HEK293 (cell line): Measurements from ENCODE around the gene IREB2.

Experiments
- CTCF ChIA-PET: fragments of 350-600 bp; formaldehyde crosslinking; extraction: SDS; loops from one replicate; lab custom pipeline; 2021; ENCODE audit warnings: antibody characterized with exemption; lab: Yijun Ruan, JAX
- POLR2A ChIA-PET: fragments of 300-600 bp; formaldehyde crosslinking; extraction: SDS; loops from one replicate; lab custom pipeline; 2020; ENCODE audit warnings: antibody characterized with exemption, inconsistent platforms; lab: Yijun Ruan, JAX
- H3K27ac ChIP-seq: fragments of 200-500 bp; sonication (Bioruptor generic); 2 replicates; pipeline ENCODE4 v1.5.1; 2014; ENCODE audit warnings: low read depth, low read length, control low read depth, inconsistent platforms; ENCODE audit errors: extremely low read depth
- H3K36me3 ChIP-seq, 2 experiments: fragments of 200-500 bp in 1 of 2; sonication (Bioruptor generic) in 1 of 2; 1 replicate in 1 of 2; 2 replicates in 1 of 2; pipeline ENCODE4 v1.5.1; 2014 to 2017; ENCODE audit warnings: inconsistent platforms in 2 of 2, low read length in 2 of 2; ENCODE audit not compliant: control insufficient read depth in 2 of 2, insufficient read depth in 1 of 2
- H3K4me1 ChIP-seq: fragments of 200-500 bp; sonication (Bioruptor generic); 2 replicates; pipeline ENCODE4 v1.5.1; 2014; ENCODE audit warnings: mild to moderate bottlenecking, low read length, inconsistent platforms; ENCODE audit not compliant: control insufficient read depth, insufficient read depth
- H3K4me3 ChIP-seq: 2 replicates; pipeline ENCODE4 v1.5.1; 2011; ENCODE audit warnings: low read depth, mild to moderate bottlenecking, control low read depth, low read length, moderate library complexity
- H3K9me3 ChIP-seq: fragments of 200-500 bp; sonication (Bioruptor generic); 2 replicates; pipeline ENCODE4 v1.5.1; 2014; ENCODE audit warnings: low read depth, low read length, inconsistent platforms; ENCODE audit not compliant: control insufficient read depth, insufficient read depth
- BCL11A ChIP-seq: fragments of 450-650 bp; formaldehyde crosslinking; IDR thresholded peaks from 2 replicates; pipeline ENCODE4 v1.5.1; 2016; ENCODE audit warnings: low read depth, missing biosample characterization, missing genetic modification characterization
- GFI1B ChIP-seq: fragments of 450-650 bp; formaldehyde crosslinking; IDR thresholded peaks from 2 replicates; pipeline ENCODE4 v1.5.1; 2016; ENCODE audit warnings: missing biosample characterization, missing genetic modification characterization
- HOXD13 ChIP-seq: sonication (generic); formaldehyde crosslinking; IDR thresholded peaks from 2 replicates; pipeline ENCODE4 v1.8.0; 2022; ENCODE audit warnings: missing genetic modification reagents, borderline replicate concordance
- REPIN1 ChIP-seq: fragments of 450-650 bp; formaldehyde crosslinking; IDR thresholded peaks from 2 replicates; pipeline ENCODE4 v1.5.1; 2017; ENCODE audit warnings: missing biosample characterization, missing genetic modification characterization, low read depth
- SCRT1 ChIP-seq: fragments of 450-650 bp; formaldehyde crosslinking; IDR thresholded peaks from 2 replicates; pipeline ENCODE4 v1.5.1; 2016; ENCODE audit warnings: missing biosample characterization, missing genetic modification characterization, borderline replicate concordance
- ZBTB10 ChIP-seq: fragments of 450-650 bp; formaldehyde crosslinking; IDR thresholded peaks from 2 replicates; pipeline ENCODE4 v1.5.1; 2016; ENCODE audit warnings: missing biosample characterization, missing genetic modification characterization
- ZBTB11 ChIP-seq: fragments of 450-650 bp; formaldehyde crosslinking; conservative IDR thresholded peaks from 2 replicates; pipeline ENCODE4 v1.5.1; 2016; ENCODE audit warnings: low read depth, missing biosample characterization, missing genetic modification characterization
- ZBTB17 ChIP-seq: fragments of 450-650 bp; formaldehyde crosslinking; IDR thresholded peaks from 2 replicates; pipeline ENCODE4 v1.5.1; 2016; ENCODE audit warnings: missing biosample characterization, missing genetic modification characterization
- ZBTB48 ChIP-seq: fragments of 450-650 bp; formaldehyde crosslinking; IDR thresholded peaks from 2 replicates; pipeline ENCODE4 v1.5.1; 2016; ENCODE audit warnings: missing biosample characterization, missing genetic modification characterization
- ZIC2 ChIP-seq: fragments of 450-650 bp; formaldehyde crosslinking; IDR thresholded peaks from 2 replicates; pipeline ENCODE4 v1.5.1; 2016; ENCODE audit warnings: missing biosample characterization, missing genetic modification characterization
- ZNF16 ChIP-seq: fragments of 450-650 bp; formaldehyde crosslinking; IDR thresholded peaks from 2 replicates; pipeline ENCODE4 v1.5.1; 2016; ENCODE audit warnings: low read depth, missing biosample characterization, missing genetic modification characterization
- ZNF202 ChIP-seq: fragments of 450-650 bp; formaldehyde crosslinking; IDR thresholded peaks from 2 replicates; pipeline ENCODE4 v1.5.1; 2016; ENCODE audit warnings: missing biosample characterization, missing genetic modification characterization, borderline replicate concordance
- ZNF274 ChIP-seq, 2 experiments: fragments of 200-500 bp in 1 of 2; fragments of 450-650 bp in 1 of 2; sonication (Bioruptor generic) in 1 of 2; formaldehyde crosslinking in 1 of 2; IDR thresholded peaks; 2 replicates each; pipeline versions ENCODE4 v1.5.1 to v1.6.1; 2014 to 2016; ENCODE audit warnings: borderline replicate concordance in 1 of 2, inconsistent platforms in 1 of 2, low read length in 1 of 2, missing biosample characterization in 1 of 2, missing genetic modification characterization in 1 of 2
- ZNF292 ChIP-seq: fragments of 450-650 bp; formaldehyde crosslinking; IDR thresholded peaks from 2 replicates; pipeline ENCODE4 v1.5.1; 2016; ENCODE audit warnings: low read depth, missing biosample characterization, missing genetic modification characterization, borderline replicate concordance
- ZNF335 ChIP-seq: fragments of 450-650 bp; formaldehyde crosslinking; conservative IDR thresholded peaks from 2 replicates; pipeline ENCODE4 v1.5.1; 2016; ENCODE audit warnings: missing biosample characterization, missing genetic modification characterization
- ZNF426 ChIP-seq: fragments of 450-650 bp; formaldehyde crosslinking; IDR thresholded peaks from 2 replicates; pipeline ENCODE4 v1.5.1; 2017; ENCODE audit warnings: missing biosample characterization, missing genetic modification characterization, mild to moderate bottlenecking, inconsistent platforms, moderate library complexity
- ZNF521 ChIP-seq: fragments of 450-650 bp; formaldehyde crosslinking; IDR thresholded peaks from 2 replicates; pipeline ENCODE4 v1.5.1; 2017; ENCODE audit warnings: missing biosample characterization, mild to moderate bottlenecking, missing genetic modification characterization
- ZNF544 ChIP-seq: fragments of 450-650 bp; formaldehyde crosslinking; IDR thresholded peaks from 2 replicates; pipeline ENCODE4 v1.5.0; 2017; ENCODE audit warnings: missing biosample characterization, missing genetic modification characterization
- ZNF624 ChIP-seq: fragments of 450-650 bp; formaldehyde crosslinking; IDR thresholded peaks from 2 replicates; pipeline ENCODE4 v1.5.1; 2017; ENCODE audit warnings: missing biosample characterization, missing genetic modification characterization
- ZNF677 ChIP-seq: fragments of 450-650 bp; IDR thresholded peaks from 2 replicates; pipeline ENCODE4 v1.5.0; 2018; ENCODE audit warnings: missing biosample characterization, mild to moderate bottlenecking, missing genetic modification characterization, moderate library complexity

The IREB2 gene

GRCh38 chr15:78536134-78536533 is 98.1 kb downstream of the IREB2 start (continued):
- TF ChIP-seq ZNF544 (tag by site-specific recombination) (0 out of 2 replicates have a peak, but pooled peaks have one; percentile 76), HOXD13 (no peak), ZNF202 (tag by site-specific recombination) (no peak), ZNF426 (tag by site-specific recombination) (no peak), GFI1B (no peak)

GRCh38 chr15:78537266-78537905 is 99.4 kb downstream of the IREB2 start:
- no peak overlapping the region for H3K4me3 ChIP-seq
- CTCF ChIA-PET = interaction anchor here (0.5 kb wide), 1 partner anchor 229 kb away, joined by 3 read pairs; no protein-coding TSS in a partner anchor
- peaks cover 7% of the 10 kb centered on the region; the same call in 1 of the 2 replicates for H3K4me1 ChIP-seq
- H3K9me3 ChIP-seq = no peaks in the 10 kb centered on the region
- TF ChIP-seq ZNF335 (tag by site-specific recombination) (peak; percentile 61), BCL11A (tag by site-specific recombination) (no peak), ZBTB10 (tag by site-specific recombination) (no peak), ZNF16 (tag by site-specific recombination) (no peak), ZBTB17 (tag by site-specific recombination) (no peak)
- POLR2A ChIA-PET = interaction anchor here (1.0 kb wide), 1 partner anchor 28 kb away, joined by 3 read pairs; the partner anchor contains the start of gene CHRNA5
- no peak overlapping the region for H3K27ac ChIP-seq
- H3K36me3 ChIP-seq = peaks cover 7 to 10% of the 10 kb centered on the region in 2 experiments; a peak in 2 of 3 replicates

GRCh38 chr15:78538358-78538757 is 100.3 kb downstream of the IREB2 start:
- H3K4me1 ChIP-seq = peaks cover 10% of the 10 kb centered on the region; the same call in 1 of the 2 replicates
- TF ChIP-seq ZNF274 (IDR thresholded peaks at IDR 0.05; ENCODE audit: low read length) (no peak), ZNF274 (tag by site-specific recombination; IDR thresholded peaks at IDR 0.05; ENCODE audit: borderline replicate concordance) (no peak), REPIN1 (tag by site-specific recombination) (no peak), ZNF426 (tag by site-specific recombination) (no peak), ZNF521 (tag by site-specific recombination) (no peak), SCRT1 (no peak), ZNF624 (no peak), ZBTB11 (tag by site-specific recombination) (no peak), ZNF677 (no peak), ZIC2 (tag by site-specific recombination) (no peak), ZBTB48 (tag by site-specific recombination) (no peak), ZNF292 (tag by site-specific recombination) (no peak)
- TF ChIP-seq, all 188 proteins: peak for 0
- ChIA-PET POLR2A (no interaction called here), CTCF (no interaction called here)
- H3K36me3 ChIP-seq = peaks cover 14 to 17% of the 10 kb centered on the region in 2 experiments
- H3K9me3 ChIP-seq = no peaks in the 10 kb centered on the region
- H3K27ac ChIP-seq = no peak overlapping the region
- H3K4me3 ChIP-seq = no peak overlapping the region
